Spleen (tissue), 13 donors: Measurements from ENCODE around the gene SLC13A4. TPM values are rescaled to one million over a fixed set of nuclear protein-coding genes. Genes with fewer than 3 reads are reported as not detected.
"Not testable (repeated sequence)": the region's sequence is repeated elsewhere in the genome, so short reads cannot be mapped to it uniquely, and the experiment has no call there.

Experiments
- DNase-seq: peaks from one replicate; pipeline ENCODE4 v3.0.0-alpha.2; 2020
- H3K27ac ChIP-seq, 8 donors: fragments of 200-600 bp; sonication (generic) in 7 of 8; 1 replicate in 4 of 8; 2 replicates in 4 of 8; pipeline versions ENCODE4 v1.5.0 to v1.8.0; 2016 to 2021; ENCODE audit warnings: inconsistent platforms in 4 of 8, mild to moderate bottlenecking in 4 of 8, moderate library complexity in 1 of 8
- H3K27me3 ChIP-seq, 7 donors: fragments of 200-600 bp; sonication (generic) in 6 of 7; replicated peaks in 1 of 7; 1 replicate in 4 of 7; 2 replicates in 3 of 7; pipeline versions ENCODE4 v1.5.0 to v1.8.0; 2016 to 2021; ENCODE audit warnings: inconsistent platforms in 3 of 7, mild to moderate bottlenecking in 1 of 7
- H3K36me3 ChIP-seq, 6 donors: fragments of 200-600 bp; sonication (generic) in 5 of 6; 1 replicate in 4 of 6; 2 replicates in 2 of 6; pipeline versions ENCODE4 v1.5.0 to v1.8.0; 2016 to 2021; ENCODE audit warnings: inconsistent platforms in 2 of 6
- H3K4me1 ChIP-seq, 6 donors: fragments of 200-600 bp; sonication (generic) in 5 of 6; 1 replicate in 3 of 6; 2 replicates in 3 of 6; pipeline versions ENCODE4 v1.5.0 to v1.8.0; 2016 to 2021; ENCODE audit warnings: inconsistent platforms in 3 of 6
- H3K4me3 ChIP-seq, 8 donors: fragments of 200-600 bp; sonication (generic) in 7 of 8; 1 replicate in 4 of 8; 2 replicates in 4 of 8; pipeline versions ENCODE4 v1.5.0 to v1.8.0; 2016 to 2021; ENCODE audit warnings: inconsistent platforms in 4 of 8, mild to moderate bottlenecking in 4 of 8, moderate library complexity in 2 of 8
- H3K9me3 ChIP-seq, 8 donors: fragments of 200-600 bp; sonication (generic) in 7 of 8; 1 replicate in 4 of 8; 2 replicates in 4 of 8; pipeline versions ENCODE4 v1.5.0 to v1.8.0; 2016 to 2021; ENCODE audit warnings: inconsistent platforms in 4 of 8
- POLR2A ChIP-seq, 3 donors: fragments of 450-650 bp; IDR thresholded peaks; one replicate each; pipeline ENCODE4 v1.5.1; 2017; ENCODE audit warnings: antibody characterized with exemption in 3 of 3, mild to moderate bottlenecking in 1 of 3
- POLR2AphosphoS5 ChIP-seq, 3 donors: sonication (generic); formaldehyde crosslinking; IDR thresholded peaks; one replicate each; pipeline ENCODE4 v1.5.1; 2017; ENCODE audit warnings: antibody characterized with exemption in 3 of 3
- WGBS, 5 donors: extraction: QIAGEN DNeasy Blood & Tissue Kit in 3 of 5; methylation state at CpG; one replicate each; pipeline versions ENCODE4 v1.1.5 to v1.1.7; 2013 to 2018; 5-methylcytosine and 5-hydroxymethylcytosine counted together
- intact Hi-C: fragments of 100-400 bp; cut with DNase I; formaldehyde crosslinking; loops from one replicate; pipeline ENCODE4 v1.15.0; 2023; ENCODE audit warnings: low total_unique reads
- long read RNA-seq, 2 donors: transcript quantifications; one replicate each; lab custom pipeline, GENCODE V29; 2026
- polyA plus RNA-seq, 3 donors: library from polyadenylated mRNA; stranded (reverse); fragments of 200-250 nt; gene quantifications; one replicate each; pipeline ENCODE4 v1.2.1, GENCODE V29; 2013
- total RNA-seq, 7 donors: library from RNA; depleted of rRNA in 3 of 7; stranded (reverse); fragments of >200 nt in 3 of 7; fragmentation: NEBNext Ultra II Directional in 4 of 7; extraction: Animal tissue kit (Norgen Biotek cat#: 25700) in 4 of 7; gene quantifications; one replicate each; pipeline versions ENCODE4 v1.1.0 to v1.2.1, GENCODE V29; 2016 to 2021
- TF ChIP-seq, protein P1 (sequence below), 11 experiments: fragments of 200-600 bp in 7 of 11; fragments of 450-650 bp in 4 of 11; sonication (generic) in 4 of 11; IDR thresholded peaks in 8 of 11; conservative IDR thresholded peaks in 3 of 11; 1 replicate in 7 of 11; 2 replicates in 4 of 11; pipeline versions ENCODE4 v1.4.0 to v1.8.0; 2016 to 2021; ENCODE audit warnings: antibody characterized with exemption in 11 of 11, inconsistent platforms in 4 of 11, mild to moderate bottlenecking in 1 of 11
- donor health status: healthy with polysubstance abuse.
- donor health status: DM: no; HTN: no; CAD: no; lungs with moderate emphysema.
- donor health status: DM: no; HTN: no; CAD: no.
- donor health status: Bipolar disorder and iron deficiency.
- donor health status: healthy.
- donor health status: DM: no; HTN: no; CAD: no.
- donor health status: DM: yes; HTN: yes; CAD: no.

Gene SLC13A4, protein sequence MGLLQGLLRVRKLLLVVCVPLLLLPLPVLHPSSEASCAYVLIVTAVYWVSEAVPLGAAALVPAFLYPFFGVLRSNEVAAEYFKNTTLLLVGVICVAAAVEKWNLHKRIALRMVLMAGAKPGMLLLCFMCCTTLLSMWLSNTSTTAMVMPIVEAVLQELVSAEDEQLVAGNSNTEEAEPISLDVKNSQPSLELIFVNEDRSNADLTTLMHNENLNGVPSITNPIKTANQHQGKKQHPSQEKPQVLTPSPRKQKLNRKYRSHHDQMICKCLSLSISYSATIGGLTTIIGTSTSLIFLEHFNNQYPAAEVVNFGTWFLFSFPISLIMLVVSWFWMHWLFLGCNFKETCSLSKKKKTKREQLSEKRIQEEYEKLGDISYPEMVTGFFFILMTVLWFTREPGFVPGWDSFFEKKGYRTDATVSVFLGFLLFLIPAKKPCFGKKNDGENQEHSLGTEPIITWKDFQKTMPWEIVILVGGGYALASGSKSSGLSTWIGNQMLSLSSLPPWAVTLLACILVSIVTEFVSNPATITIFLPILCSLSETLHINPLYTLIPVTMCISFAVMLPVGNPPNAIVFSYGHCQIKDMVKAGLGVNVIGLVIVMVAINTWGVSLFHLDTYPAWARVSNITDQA
- total RNA-seq (under 1 TPM in 1 of 7 donors, not detected in 6; 0.20 TPM), polyA plus RNA-seq (under 1 TPM in 1 of 3 donors, not detected in 2; 0.16 TPM)
- long read RNA-seq, donor 1 = 0 reads
- long read RNA-seq, donor 2 = 0 reads

DNA sequence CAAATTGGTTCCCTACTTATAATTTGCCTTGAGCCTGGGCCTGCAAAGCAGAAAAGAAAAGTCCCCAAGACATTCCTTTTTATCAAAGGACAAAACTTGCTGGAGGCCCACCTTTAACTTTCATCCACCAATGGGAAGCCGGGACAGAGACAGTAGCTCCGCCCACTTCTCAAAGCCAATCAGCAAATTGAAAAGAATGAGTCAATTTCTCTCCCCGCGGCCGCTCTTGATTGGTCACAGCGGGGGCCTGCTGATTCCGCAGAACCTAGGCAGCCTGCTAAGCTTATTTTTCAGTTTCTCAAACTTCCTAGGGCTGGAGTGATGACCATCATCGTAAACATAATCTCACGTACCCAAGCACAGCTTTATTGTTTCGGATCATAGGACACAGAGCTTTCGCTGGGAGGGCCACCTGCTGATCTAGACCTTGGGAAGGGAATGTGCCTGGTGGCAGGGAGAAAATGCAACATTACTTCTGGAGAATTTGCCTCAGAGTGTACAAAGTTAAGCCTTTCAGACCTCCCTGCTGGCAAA is at the start of gene SLC13A4:
TSS of gene SLC13A4 (minus strand) at position 51 of the 534 bp plus-strand sequence. CDS start 690 bp downstream, outside the sequence.
- TF ChIP-seq POLR2AphosphoS5 (IDR thresholded peaks at IDR 0.05) (no peak), POLR2A (IDR thresholded peaks at IDR 0.05) (no peak)
- TF ChIP-seq, protein P1, sequence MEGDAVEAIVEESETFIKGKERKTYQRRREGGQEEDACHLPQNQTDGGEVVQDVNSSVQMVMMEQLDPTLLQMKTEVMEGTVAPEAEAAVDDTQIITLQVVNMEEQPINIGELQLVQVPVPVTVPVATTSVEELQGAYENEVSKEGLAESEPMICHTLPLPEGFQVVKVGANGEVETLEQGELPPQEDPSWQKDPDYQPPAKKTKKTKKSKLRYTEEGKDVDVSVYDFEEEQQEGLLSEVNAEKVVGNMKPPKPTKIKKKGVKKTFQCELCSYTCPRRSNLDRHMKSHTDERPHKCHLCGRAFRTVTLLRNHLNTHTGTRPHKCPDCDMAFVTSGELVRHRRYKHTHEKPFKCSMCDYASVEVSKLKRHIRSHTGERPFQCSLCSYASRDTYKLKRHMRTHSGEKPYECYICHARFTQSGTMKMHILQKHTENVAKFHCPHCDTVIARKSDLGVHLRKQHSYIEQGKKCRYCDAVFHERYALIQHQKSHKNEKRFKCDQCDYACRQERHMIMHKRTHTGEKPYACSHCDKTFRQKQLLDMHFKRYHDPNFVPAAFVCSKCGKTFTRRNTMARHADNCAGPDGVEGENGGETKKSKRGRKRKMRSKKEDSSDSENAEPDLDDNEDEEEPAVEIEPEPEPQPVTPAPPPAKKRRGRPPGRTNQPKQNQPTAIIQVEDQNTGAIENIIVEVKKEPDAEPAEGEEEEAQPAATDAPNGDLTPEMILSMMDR (IDR thresholded peaks at IDR 0.05 in 8 of 11, conservative IDR thresholded peaks at IDR 0.05 in 3 of 11) = no peak
- no peak within 1 kb of the TSS for H3K4me3 ChIP-seq
- WGBS, 5 donors = 87 to 95% (median 91%) methylated on average over 11 of the region's 11 CpGs
- no peak for DNase-seq
- H3K9me3 ChIP-seq = no peaks in the 10 kb centered on the region
- no peaks in the 10 kb centered on the region for H3K36me3 ChIP-seq
- no peak within 1 kb of the TSS for H3K27ac ChIP-seq
- H3K27me3 ChIP-seq = peaks cover 0 to 12% (median 0%) of the 10 kb centered on the region in 7 donors
- intact Hi-C loops = no loop called here
- H3K4me1 ChIP-seq = no peaks in the 10 kb centered on the region

DNA sequence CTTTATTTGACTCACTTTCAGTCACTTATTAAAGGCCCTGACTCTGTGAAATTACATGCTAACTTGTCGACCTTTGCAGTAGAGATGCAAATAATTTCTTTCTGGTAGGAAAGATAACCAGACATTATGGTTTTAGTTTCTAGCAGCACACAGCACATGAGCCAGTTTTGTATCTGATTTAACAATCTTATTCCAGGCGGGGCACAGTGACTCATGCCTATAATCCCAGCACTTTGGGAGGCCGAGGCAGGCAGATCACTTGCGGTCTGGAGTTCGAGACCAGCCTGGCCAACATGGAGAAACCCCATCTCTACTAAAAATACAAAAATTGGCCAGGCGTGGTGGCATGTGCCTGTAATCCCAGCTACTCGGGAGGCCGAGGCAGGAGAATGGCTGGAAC is 47.9 kb upstream of the SLC13A4 start:
- H3K27me3 ChIP-seq, H3K4me1 ChIP-seq, intact Hi-C loops, H3K4me3 ChIP-seq, H3K36me3 ChIP-seq, H3K27ac ChIP-seq, DNase-seq: not testable (repeated sequence)
- peaks cover 0 to 15% (median 6%) of the 10 kb centered on the region in 8 donors for H3K9me3 ChIP-seq
- WGBS, 5 donors = 89 to 96% (median 92%) methylated on average over 8 of the region's 8 CpGs

DNA sequence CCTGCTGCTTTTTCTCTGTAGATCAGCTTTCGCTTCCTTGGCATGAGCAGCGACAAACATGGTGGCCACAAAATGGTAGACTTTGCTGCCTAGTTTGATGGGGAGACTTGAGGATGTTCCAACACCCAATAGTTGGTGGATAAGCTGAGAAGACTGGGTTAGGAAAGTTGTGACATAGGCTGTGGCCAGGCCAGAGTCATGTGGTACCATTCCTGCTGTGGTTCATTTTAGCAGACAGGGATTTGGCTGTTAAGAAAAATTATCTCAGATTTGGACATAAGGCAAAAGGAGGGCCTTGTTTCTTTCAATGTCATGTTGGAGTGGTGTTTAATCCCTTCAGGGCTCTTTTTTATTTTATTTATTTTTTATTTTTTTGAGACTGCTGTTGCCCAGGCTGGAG is 47.2 kb upstream of the SLC13A4 start:
- Histone ChIP-seq H3K27ac (no peak overlapping the region), H3K4me1 (no peaks in the 10 kb centered on the region), H3K4me3 (no peak overlapping the region), H3K27me3 (peaks cover 0 to 8% (median 0%) of the 10 kb centered on the region in 7 donors), H3K9me3 (peaks cover 0 to 15% (median 6%) of the 10 kb centered on the region in 8 donors), H3K36me3 (no peaks in the 10 kb centered on the region)
- DNase-seq = no peak
- intact Hi-C loops = no loop called here
- WGBS, 5 donors = 96 to 100% (median 97%) methylated on average over 2 of the region's 2 CpGs
- TF ChIP-seq, protein P1 (IDR thresholded peaks at IDR 0.05 in 8 of 11, conservative IDR thresholded peaks at IDR 0.05 in 3 of 11) = no peak
- TF ChIP-seq POLR2A (IDR thresholded peaks at IDR 0.05) = no peak
- TF ChIP-seq POLR2AphosphoS5 (IDR thresholded peaks at IDR 0.05) = no peak

DNA sequence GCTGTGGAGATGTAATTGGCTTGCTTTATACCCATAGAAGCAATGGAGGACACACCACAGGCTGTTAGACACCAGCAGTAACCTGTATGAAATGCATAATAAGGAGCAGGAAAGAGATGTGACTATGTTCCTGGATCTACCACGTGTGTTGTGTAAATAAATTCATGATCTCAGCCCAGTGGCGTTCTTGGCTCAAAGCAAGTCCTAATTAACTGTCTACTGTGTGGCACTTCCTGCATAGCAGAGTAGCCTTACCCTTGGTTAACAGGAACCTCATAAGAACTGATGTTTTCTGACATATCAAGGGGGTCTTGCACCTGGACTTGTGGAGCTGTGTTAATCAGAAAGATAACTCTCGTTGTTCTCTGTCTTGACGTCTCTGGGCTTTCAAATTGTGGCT is 46.3 kb upstream of the SLC13A4 start:
- no peaks in the 10 kb centered on the region for H3K36me3 ChIP-seq
- no peak for DNase-seq
- 47 to 72% (median 70%) methylated on average over 4 of the region's 4 CpGs for WGBS, 5 donors
- intact Hi-C loops = no loop called here
- no peak overlapping the region for H3K27ac ChIP-seq
- H3K9me3 ChIP-seq = peaks cover 0 to 15% (median 6%) of the 10 kb centered on the region in 8 donors
- peaks cover 0 to 8% (median 0%) of the 10 kb centered on the region in 7 donors for H3K27me3 ChIP-seq
- H3K4me1 ChIP-seq = no peaks in the 10 kb centered on the region
- no peak overlapping the region for H3K4me3 ChIP-seq
- no peak for TF ChIP-seq POLR2A (IDR thresholded peaks at IDR 0.05)
- TF ChIP-seq, protein P1 (IDR thresholded peaks at IDR 0.05 in 8 of 11, conservative IDR thresholded peaks at IDR 0.05 in 3 of 11) = no peak
